HT-29 (cell line): ENCODE measurements around the gene RNF5. TPM values are rescaled to one million over a fixed set of nuclear protein-coding genes. Genes with fewer than 3 reads are reported as not detected.
"Not testable (repeated sequence)": the region's sequence is repeated elsewhere in the genome, so short reads cannot be mapped to it uniquely, and the experiment has no call there.

Source experiments
- DNase-seq: peaks from one replicate; pipeline ENCODE4 v3.0.0-alpha.2; 2015; ENCODE audit warnings: low spot score
- total RNA-seq: library from RNA; depleted of rRNA; stranded (reverse); fragments of >200 nt; shearing (Covaris generic); gene quantifications from 2 replicates; pipeline ENCODE4 v1.2.3, GENCODE V29; 2014

RNF5 gene
- total RNA-seq, 1 experiment from 2014 or later, result 45.4 TPM

DNA sequence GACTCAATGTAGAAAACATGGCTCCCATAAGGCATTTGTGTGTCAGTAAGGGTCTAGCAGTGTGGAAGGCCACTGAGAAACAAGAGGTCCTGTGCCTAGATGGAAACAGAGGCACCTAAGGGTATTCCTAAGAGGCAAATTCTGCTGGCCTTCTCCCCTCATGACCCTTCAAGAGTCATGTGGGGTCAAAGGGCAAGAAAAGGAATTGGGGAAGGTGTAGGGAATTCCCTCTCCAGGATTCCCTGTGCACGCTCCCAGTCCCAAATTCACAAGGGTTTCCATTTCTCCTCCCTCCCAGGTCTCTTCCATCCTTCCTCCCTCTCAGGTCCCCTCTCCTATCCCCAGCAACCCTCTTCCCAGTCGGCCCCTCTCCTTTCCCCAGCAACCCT is 2.9 kb upstream of the RNF5 start:
- no peak for DNase-seq

DNA sequence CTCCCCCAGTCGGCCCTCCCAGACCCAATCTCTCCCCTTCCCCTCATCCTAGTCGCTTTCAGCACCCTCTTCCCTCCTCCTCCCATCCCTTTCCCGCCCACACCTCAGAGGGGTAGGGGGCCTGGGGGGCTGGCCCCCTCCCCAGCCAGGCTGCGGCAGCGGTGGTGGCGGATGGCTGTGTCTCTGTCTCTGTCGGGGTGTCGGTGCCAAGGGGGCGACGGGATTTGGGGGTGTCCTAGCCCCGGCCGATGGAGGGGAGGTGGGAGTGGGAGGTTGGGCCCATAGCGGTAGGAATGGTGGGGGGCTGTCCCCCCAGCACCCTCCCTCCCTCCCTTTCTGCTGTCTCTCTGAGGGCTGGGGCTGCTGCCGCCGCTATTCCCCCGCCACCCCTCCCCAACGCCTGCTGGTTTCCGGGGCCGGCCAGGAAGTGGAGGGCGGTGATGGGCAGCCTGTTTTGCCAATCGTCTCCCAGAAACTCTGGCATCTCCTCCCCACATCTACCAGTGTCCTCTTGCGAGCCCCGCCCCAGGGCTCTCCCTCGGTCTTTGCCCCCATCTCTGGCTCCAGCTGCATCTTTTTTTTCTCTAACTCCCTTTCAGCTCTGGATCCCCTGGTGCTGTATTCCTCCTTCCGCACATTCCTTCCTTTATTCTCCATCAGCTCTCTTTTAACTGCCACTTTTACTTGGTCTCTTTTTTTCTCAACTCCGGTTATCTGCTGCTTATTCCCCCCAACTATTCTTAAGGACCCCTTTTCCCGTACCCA is 2.3 kb upstream of the RNF5 start, which contains the start of gene AGPAT1:
Gene AGPAT1, minus strand, starts transcription at position 374 of the 765 bp plus-strand sequence. CDS start 4,588 bp downstream, outside the sequence.
- peak; percentile 93 for DNase-seq

DNA sequence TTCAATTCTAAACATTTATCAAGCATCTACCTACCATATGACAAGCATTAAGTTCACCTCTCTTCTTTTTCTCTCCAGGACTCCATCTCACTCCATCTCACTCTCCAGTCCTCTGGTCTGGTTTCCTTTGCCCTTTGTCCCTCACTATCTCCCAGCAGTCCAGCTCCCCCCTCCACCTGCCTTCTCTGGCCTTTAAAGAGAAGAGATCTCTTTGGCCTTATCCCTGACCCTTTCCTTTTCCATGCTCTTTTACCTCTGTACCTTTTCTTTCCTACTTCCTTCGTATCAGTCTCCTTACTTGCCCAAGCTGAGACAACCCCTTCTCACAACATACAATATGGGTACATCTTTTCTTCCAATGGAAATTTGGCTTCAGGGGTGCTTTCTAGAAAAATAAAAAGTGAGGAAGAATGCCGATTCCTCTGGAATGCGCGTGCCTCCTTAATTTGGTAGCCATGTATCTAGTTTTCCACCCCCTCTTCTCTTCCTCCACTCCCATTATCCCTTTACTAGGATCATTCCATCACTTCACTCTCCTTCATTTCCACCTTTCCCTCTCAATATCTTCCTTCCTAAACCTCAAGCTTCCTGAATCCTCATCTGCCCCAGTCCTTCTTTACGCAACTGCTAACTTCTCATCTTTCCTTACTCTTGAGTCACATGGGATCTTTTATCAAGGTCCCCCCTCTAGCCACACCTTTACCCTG is 1.6 kb upstream of the RNF5 start:
- DNase-seq, result no peak

DNA sequence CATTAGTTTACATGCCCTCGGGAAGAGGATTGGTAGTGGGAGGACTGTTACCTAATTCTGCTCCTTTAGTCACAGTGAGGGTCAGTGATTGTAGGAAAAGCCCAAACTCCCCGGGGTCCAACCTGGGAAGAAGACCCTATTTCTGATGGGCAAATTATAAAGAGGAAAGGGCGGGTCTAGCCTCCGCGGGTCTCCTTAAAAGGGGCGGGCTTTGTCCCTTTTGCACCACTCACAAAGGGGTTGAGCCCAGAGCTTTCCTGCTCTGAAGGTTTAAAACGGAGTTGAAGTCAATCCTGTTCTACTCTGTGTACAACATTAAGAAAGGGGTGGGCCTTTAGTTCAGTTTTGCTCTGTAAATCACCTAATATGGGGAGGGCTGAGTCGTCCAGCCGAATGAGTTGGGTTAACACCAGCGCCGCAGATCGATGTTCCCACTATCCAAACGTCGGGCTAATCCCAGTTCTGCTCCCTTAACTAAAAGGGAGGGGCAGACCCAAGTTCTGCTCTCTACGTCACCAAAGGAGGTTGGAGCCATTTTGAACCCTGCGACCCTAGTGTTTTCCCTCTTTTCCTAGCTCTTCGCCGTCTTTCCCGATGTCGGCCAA is 920 bp upstream of the RNF5 start:
- DNase-seq, result no peak

DNA sequence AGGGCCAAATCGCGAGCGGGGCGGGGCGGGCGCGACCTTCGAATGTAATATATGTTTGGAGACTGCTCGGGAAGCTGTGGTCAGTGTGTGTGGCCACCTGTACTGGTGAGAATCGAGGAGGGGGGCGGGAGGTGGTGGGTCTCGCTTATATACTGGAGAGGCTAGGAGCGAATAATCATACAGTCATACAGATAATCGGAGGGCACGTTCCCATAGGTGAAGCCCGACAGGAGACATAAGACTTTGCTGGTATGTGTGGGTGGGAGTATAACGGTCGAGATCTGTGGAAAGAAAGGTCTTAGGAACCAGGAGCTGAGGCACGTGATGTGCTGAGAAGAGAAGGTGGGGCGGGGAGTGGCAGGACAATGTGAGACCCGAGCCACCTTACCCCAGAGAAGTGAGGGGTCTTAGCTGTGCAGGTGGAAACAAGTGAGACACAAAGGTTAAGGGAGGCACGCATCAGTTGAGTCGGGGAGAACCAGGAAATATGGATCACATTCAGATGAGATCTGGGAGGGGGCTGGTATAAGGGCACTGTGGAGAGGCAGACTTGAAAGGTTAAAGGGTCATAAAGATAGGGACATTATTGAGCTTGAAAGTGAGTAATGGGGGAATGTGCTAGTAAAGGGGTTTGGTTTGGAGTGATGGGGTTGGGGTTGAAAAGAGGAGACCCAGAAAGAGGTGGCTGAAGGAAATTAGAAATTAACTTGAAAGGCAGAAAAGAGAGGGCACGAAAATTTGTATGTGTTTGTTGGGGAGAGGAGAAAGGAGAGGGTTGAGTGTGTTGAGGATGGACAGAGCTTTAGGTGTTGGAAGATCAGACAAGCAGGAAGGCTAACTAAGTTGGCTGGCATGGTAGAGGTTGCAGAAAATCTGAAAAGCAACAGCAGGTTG is 589 bp downstream of the RNF5 start:
- DNase-seq, result peak; percentile 24

DNA sequence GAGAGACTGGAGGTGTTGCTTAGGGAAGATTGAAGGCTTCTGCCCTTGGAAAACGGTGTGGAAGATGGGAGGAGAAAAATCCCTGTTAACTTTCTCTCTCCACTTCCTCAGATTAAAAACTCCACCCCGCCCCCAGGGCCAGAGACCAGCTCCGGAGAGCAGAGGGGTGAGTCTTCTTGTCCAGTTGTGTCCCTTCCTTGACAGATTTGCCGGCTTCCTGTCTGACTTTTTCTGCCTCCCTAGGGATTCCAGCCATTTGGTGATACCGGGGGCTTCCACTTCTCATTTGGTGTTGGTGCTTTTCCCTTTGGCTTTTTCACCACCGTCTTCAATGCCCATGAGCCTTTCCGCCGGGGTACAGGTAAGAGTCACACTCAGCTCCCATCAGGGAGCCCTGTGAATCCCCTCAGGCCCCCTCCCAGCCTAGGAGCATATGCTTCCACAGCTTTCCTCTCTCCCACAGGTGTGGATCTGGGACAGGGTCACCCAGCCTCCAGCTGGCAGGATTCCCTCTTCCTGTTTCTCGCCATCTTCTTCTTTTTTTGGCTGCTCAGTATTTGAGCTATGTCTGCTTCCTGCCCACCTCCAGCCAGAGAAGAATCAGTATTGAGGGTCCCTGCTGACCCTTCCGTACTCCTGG is 1.7 kb downstream of the RNF5 start:
- DNase-seq, result no peak

DNA sequence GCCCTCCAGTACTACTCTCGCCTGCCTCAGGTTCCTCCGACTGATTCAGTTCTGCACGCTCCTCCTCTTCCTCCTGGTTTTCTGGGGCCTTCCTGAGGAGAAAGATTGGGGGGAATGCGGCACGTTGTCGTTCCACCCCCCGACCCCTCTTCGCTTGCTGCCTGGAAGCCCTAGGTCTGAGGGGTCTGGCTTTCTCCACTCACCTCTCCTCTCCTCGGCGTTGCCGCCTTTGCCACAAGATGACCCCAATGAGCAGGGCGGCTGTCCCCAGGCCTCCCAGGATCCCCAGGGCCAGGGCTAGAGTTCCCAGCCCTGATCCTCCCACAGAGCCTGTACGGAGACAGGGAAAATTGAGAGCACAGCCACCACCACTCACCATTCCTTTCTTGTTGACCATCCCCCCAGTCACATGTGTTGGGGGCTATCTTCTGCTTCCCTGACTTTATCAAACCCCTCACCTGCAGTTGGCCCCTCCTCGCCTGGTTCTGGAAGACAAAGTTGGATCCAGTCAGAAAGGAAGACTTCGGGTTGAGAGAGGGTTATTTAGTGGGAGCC is 3.0 kb downstream of the RNF5 start:
- DNase-seq, result no peak

DNA sequence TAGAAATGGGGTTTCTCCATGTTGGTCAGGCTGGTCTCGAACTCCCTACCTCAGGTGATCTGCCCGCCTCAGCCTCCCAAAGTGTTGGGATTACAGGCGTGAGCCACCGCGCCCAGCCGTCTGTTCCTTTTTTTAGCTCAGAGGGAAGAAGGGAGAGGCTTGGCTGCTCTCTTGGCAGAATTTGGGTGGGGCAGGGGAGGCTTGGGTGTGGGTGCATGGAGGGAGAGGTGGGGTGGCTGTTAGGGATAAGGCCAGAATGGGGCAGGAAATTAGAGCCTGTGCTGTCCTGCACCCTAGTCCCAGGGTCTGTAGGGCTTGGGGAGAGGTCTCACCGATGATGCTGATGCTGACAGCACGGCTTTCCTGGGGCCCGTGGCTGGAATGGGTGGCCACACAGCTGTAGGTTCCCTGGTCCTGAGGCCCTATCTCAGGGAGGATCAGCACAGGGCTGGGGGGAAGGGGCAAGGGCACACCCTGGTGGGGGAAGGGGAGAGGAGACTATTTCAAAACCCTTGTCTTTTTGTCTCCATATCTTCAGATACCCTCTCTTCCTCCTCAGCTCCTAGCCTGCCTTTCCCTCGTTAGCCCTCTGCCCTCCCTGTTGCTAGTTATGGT is 3.8 kb downstream of the RNF5 start:
- no peak for DNase-seq

DNA sequence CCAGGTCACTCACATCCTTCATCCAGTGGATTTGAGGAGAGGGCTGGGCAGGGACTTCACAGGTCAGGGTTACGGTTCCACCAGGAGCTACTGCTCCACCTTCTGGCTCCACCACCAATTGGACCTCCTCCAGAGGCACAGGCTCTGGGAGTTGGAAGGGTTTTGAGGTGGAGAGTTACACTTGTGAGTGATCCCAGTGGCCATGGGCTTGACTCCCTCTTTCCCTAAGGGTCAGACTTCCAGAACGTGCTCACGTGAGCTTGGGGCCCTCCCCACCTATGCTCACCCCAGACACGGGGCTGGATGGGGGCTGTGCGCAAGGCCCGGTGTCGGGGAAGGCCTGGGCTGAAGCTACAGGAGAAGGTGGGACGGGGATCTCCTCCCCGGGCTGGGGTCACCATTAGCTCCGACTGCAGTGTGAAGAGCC is 4.4 kb downstream of the RNF5 start:
- DNase-seq, result no peak

DNA sequence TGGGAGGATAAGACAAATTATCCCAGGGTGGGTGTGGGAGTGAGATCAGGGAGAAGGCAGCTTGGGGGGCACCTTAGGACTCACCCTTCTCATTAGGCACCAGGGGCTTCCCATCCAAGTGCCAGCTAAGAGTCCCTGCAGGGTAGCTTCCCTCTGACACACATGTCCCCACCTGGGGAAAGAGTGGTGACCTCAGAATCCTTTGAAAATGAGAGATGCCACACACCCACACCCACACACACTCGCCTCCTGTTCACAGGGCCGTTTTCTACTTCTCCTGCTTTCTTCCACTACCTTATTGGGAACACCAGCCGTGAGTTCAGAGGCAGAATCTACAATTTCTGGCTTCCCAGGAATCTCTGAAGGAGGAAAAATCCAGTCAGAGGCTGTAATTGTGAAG is 4.8 kb downstream of the RNF5 start:
- no peak for DNase-seq

DNA sequence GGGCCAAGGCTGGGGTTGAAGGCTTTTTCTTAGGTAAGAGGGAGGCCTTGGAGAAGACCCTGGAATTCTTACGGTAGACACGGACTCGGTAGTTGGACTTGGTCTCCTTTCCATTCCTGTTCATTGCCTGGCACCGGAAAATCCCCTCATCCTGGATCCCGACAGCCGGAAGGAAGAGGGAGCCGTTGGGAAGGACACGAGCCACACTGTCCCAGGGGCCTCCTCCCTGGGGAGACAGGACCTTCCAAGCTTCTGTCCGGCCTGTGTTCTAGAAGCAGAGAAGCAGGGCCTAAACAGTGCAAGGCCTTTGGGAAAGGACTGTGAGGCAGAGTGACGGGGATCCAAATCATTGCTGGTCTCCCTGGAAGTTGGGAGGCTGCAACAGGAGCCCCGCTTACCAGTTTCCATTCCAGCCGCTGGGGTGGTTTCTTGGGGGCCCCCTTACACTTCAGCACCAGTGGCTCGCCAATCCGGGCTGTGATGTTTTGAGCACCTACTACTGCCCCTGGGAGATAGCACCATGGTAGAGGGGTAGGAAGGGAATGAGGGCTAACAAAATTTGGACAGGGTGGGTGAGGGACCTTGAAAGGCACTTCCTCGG is 5.4 kb downstream of the RNF5 start:
- DNase-seq, result no peak

DNA sequence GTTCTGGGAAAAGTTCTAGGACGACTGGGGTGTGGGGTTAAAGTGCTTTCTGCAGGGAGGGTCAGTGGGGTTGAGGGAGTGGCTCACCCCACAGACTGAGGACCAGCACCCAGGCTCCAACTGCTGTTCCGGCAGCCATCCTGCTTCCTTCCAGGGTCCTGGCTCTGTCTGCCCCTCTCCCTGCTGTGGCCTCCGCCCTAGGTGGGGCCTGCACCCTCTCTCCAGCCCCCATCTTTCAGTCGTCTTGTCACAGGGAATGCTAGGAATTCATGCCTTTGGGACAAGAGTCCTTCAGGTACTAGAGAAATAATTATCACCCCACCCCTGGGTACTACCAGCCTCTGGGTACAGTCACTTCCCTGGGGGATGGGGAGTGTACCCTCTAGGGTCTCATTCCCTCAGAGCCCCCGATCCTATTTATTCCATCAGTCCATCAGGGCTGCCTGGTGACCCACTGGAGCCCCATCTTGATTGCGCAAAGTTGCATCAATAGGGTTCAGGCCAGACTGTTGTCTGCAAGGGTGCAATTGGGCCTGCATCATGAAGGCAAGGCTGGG is 6.0 kb downstream of the RNF5 start, which contains the start of gene AGER:
Gene AGER, minus strand, starts transcription at position 170 of the 557 bp plus-strand sequence. Its CDS starts 31 bp downstream, at position 139.
- no peak for DNase-seq

DNA sequence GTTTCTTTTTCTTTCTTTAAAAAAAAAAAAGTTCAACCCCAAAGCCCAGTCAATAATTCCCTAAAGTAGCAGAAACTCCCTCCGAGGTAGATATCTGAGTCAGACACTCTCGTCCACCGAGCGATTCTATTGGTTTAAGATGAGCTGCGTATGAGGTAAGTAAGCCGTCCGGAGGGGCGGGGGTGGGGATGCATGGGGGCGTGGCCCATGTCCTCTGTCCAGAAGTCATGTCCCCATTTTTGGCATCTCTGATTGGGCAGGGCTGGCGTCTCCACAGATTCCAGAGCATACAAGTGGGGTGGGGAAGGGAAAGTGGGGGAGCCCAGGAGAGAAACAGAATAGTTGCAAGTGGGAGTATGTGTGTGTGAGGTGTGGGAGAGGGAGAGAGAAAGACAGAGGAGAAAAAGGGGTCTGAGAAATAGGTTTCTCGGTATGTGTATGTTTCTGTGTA is 7.5 kb downstream of the RNF5 start:
- DNase-seq, result peak; percentile 15

DNA sequence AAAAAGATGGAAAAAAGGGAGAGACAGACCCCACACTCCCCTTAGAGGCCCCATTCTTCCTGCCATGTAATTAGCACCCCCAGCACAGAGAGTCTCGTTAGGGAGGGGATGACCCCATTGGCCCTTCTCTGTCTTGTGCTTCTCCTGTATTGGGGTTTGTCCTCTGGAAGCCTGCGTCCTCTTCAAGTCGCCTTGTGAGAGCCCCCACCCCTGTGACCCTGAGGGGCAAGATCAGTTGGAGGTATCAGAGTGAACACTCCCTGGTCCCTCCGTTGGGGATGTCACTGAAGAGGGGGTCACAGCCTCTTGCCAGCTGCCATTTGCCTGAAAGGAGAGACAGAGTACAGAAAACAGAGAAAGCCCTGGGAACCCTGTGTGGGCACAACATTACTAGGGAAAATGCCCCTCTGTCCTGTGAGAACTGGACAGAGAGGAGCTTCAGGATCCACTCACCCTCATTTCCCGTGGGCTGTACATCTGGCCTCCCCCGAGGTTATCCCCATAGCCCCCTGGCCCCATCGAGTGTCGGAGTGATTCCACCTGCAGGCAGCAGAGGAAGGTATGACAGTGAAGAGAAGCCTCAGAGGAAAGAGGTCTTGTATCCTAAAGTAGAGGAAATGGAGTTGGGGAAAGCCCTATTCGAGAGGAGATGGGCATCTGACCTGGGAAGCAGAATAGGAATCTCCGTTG is 8.1 kb downstream of the RNF5 start:
- DNase-seq, result not testable (repeated sequence)

DNA sequence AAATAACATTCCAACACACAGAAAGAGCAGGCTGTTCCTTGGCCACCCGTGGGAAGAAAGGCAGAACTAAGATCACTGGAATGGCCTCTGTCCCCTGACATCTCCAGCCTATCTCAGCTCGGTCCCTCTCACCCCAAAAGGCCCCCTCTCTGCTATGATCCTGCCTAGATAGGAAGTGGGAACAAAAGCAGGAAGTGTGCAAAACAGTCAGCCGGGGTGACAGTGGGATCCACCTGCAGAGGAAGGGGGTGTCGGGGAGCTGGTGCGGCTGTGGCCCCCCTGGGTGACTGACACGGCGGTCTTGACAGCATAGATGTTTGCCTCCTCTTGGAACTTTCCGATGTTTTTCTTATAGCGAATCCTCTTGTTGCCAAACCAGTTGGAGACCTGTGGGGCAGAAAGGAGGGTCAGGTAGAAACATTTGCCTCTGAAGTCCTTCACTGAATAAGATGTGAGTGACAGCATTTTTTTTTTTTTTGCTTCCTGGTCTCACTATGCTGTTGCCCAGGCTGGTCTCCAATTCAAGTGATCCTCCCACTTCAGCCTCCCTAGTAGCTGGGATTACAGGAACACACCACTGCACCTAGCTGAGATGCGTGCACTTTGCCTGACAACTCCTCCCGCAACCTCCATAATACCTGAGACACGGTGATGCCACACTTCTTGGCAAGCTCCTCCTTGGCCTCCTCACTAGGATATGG is 9.0 kb downstream of the RNF5 start:
- no peak for DNase-seq

DNA sequence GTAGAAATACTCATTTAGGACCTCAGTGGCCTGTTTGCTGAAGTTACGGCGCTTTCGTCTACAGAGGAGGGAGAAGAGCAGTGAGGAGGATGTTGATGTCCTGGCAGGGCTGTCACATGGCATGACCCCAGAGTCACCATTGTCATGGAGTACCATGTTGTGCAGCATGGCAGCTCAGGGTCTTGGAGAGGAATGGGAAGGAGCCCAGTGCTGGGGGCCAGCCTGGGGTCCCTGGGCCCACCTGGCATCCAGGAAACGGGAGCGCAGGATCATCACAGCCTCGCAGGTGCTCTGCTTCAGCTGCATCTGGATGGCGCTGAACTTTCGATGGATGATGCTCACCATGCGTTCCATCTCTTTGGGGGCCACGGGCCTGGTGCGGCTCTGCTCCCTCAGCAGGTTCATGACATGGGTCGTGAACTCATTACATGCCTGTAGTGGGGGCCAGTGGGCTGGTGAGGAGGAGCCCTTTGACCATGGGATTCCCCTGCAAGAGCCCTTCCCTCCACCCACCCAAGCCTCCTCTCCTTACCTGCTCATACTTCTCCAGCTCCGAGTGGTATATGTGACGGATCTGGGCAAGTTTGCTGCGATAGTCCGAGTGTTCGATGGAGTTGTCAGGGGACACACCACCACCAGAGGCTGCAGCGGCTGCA is 9.6 kb downstream of the RNF5 start:
- DNase-seq, result not testable (repeated sequence)

DNA sequence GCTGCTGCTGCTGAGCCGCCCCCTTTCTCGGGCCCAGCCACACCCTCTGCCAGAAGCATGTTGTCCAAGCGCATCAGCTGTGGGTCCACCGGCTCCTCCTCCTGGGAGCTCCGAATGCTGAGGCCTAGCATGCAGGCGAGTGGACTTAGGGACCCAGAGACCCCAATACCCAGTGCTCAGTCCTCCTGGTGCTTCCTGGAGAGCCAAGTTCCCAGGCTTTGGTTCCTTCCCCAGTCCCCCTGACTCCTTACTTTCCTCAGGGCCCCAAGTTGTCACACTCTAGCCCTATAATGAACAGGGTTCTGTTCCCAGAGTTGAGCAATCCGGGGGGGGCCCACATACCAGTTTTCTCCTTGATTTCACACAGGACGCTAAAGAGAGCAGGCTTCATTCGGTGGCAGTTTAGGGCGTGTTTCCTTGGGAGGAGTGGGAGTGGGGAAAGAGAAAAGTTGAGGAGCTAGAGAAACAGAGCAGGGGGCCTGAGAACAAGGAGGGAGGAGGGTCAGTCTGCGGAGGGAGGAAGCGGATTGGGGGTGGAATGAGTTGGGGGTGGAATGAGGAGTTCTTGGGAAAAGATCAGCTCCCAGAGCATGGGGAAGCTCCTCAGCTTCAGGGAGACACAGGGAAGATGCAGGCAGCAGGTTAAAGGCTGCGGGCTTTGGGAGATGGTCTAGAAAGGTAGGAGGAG is 10.3 kb downstream of the RNF5 start:
- no peak for DNase-seq
